Activated naive CD4-positive, alpha-beta T cell treated with anti-CD3 and anti-CD28 coated beads, Interleukin-2, amount 50 U/mL, for 72 hours (primary cell): ENCODE measurements around the gene CADPS. TPM values are rescaled to one million over a fixed set of nuclear protein-coding genes. Genes with fewer than 3 reads are reported as not detected.

ENCODE experiments used
- ATAC-seq, 2 donors: fragments of 150-1000 bp; cut with Tn5 transposase; 2 replicates each; pipeline ENCODE4 v1.10.0; 2021; ENCODE audit warnings: mild to moderate bottlenecking in 2 of 2, moderate library complexity in 2 of 2
- DNase-seq, 2 donors: peaks; one replicate each; pipeline ENCODE4 v3.0.0; 2021 to 2022; ENCODE audit warnings: low spot score in 2 of 2
- H3K27ac Mint-ChIP-seq, 2 donors: one replicate each; pipeline ENCODE4 v1.8.0; 2022; ENCODE audit warnings: mild to moderate bottlenecking in 2 of 2, mixed read lengths in 2 of 2
- H3K36me3 Mint-ChIP-seq, 2 donors: one replicate each; pipeline ENCODE4 v1.8.0; 2022; ENCODE audit warnings: mixed read lengths in 2 of 2
- H3K9me3 Mint-ChIP-seq, 2 donors: one replicate each; pipeline ENCODE4 v1.8.0; 2022; ENCODE audit warnings: mixed read lengths in 2 of 2
- total RNA-seq, 2 donors: library from RNA; stranded (reverse); gene quantifications; one replicate each; pipeline ENCODE4 v1.2.3, GENCODE V29; 2022

CADPS gene
- total RNA-seq, 2 donors from 2014 or later, result not detected

DNA sequence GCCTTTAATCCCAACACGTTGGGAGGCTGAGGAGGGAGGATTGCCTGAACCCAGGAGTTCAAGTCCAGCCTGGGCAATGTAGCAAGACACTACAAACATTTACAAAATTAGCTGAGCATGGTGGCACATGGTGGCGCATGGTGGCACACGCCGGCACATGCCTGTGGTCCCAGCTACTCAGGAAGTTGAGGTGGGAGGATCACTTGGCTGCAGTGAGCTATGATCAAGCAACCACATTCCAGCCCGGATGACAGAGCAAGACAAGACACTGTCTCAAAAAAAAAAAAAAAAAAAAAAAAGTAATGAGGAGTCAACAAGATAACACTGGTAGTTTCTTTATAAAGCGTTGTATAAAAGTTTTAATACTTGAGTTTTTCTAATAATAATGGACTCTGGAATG, 511.9 kb downstream of the CADPS start:
- H3K27ac Mint-ChIP-seq, result no peak overlapping the region

DNA sequence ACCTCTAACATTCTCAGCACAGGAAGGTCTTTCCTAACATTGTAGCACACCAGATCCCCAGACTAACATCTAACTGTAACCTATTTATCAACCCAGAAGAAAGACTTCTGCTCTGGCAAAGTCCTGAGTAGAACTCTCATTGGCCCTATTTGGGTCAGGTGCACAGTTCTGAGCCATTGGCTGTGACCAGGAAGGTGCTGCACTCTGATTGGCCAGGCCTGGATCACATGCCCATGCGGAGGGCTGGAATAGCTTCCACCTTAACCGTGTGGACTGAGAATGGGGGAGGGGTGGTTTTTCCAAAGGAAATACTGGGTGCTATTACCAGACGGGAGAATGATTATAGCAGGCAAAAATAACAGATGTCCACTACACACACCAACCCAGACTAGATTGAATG, 513.4 kb downstream of the CADPS start:
- H3K27ac Mint-ChIP-seq, result no peak overlapping the region
- no peak for ATAC-seq
- peaks cover 0 to 5% of the 10 kb centered on the region in 2 donors for H3K36me3 Mint-ChIP-seq
- no peak for DNase-seq
- peaks cover 0 to 8% of the 10 kb centered on the region in 2 donors for H3K9me3 Mint-ChIP-seq

More for the DNA sequence above, 511.9 kb downstream of the CADPS start:
- peaks cover 0 to 8% of the 10 kb centered on the region in 2 donors for H3K9me3 Mint-ChIP-seq
- ATAC-seq (no peak), DNase-seq (no peak)
- peaks cover 0 to 17% of the 10 kb centered on the region in 2 donors for H3K36me3 Mint-ChIP-seq

DNA sequence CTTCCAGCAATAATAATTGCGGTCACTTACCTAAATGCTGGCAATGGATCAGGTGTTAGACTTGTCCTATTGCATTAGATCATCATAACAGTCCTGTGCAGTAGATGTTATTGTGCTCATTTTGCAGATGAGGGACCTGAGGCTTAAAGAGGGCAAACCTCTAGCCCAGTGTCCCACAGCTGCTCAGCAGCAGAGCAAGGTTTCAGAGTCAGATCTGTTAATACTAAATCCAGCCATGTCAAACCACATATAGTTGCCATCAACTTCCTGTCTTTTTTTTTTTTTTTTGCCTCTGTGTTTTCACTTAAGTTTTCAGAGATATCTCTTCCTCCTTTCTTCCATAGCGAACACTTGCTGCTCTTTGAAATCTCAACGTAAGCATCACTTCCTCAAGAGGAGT, 514.0 kb downstream of the CADPS start:
- Mint-ChIP-seq H3K9me3 (peaks cover 0 to 8% of the 10 kb centered on the region in 2 donors), H3K36me3 (peaks cover 0 to 5% of the 10 kb centered on the region in 2 donors), H3K27ac (no peak overlapping the region)
- no peak for DNase-seq
- no peak for ATAC-seq

DNA sequence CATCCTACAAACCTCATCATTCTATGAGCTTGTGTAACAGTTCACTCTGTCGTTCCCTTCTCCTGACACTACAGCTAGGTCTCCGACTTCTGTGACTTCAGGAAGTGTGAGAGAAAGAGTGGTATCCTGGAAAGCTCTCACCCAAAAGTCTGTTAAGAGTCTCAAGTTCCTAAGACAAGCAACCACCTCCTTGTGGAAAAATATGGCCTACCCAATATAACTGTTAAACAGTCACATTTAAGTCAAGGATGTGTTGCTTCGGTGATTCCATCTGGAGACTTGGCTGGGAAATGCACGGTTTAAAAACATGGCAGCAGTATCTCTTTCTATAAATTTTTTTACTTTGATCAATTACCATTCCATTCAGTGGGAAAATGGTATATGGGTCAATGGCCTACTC, 515.7 kb downstream of the CADPS start:
- no peak overlapping the region for H3K27ac Mint-ChIP-seq
- no peaks in the 10 kb centered on the region for H3K36me3 Mint-ChIP-seq
- peaks cover 0 to 8% of the 10 kb centered on the region in 2 donors for H3K9me3 Mint-ChIP-seq
- ATAC-seq, result no peak
- no peak for DNase-seq

DNA sequence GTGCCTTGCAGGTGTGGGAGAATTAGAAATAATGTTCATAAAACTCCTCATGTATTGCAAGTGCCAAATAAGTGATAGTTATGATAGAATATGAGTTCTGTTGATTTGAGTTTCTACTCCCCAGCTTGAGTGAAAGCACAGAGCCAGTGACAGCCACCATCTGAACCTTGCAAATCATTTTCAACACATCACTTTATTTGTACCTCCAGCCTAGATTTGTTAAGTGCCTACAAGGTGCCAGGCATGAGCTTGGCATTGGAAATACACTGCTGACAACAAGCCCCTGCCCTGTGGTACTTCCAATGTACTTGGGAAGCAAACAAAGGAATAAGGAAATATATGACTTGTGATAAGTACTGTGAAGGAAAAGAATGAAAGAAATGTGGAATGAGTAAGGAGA, 518.9 kb downstream of the CADPS start:
- ATAC-seq (no peak), DNase-seq (no peak)
- no peak overlapping the region for H3K27ac Mint-ChIP-seq
- H3K36me3 Mint-ChIP-seq, result no peaks in the 10 kb centered on the region
- peaks cover 0 to 8% of the 10 kb centered on the region in 2 donors for H3K9me3 Mint-ChIP-seq

DNA sequence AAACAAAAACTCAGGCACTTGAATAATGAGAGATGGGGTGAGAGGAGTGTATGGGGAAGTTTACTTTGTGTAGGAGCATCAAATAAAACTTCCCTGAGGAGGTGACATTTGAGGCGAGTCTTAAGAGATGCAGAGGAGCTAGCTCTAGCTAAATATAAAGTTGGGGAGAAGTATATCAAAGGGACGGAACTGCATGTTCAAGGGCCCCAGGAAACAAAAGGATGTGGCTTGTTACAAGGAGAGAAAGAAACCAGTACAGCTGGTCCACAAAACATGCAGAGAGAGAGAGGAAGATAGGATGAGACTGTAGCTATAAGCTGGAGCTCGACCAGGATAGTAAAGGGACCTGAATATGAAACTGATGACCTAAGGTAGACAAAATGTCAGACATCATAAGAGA, 519.5 kb downstream of the CADPS start:
- H3K9me3 Mint-ChIP-seq, result peaks cover 0 to 3% of the 10 kb centered on the region in 2 donors
- ATAC-seq, result no peak
- H3K36me3 Mint-ChIP-seq, result no peaks in the 10 kb centered on the region
- DNase-seq, result no peak
- no peak overlapping the region for H3K27ac Mint-ChIP-seq
